HG03025 (cell line): ENCODE measurements around the gene SNCA.

Source experiments
- ATAC-seq: cut with Tn5 transposase; IDR thresholded peaks from one replicate; pipeline ENCODE4 v1.9.1; 2021; ENCODE audit warnings: mild to moderate bottlenecking, moderate library complexity; ENCODE audit not compliant: unreplicated experiment, low FRiP score

SNCA gene

DNA sequence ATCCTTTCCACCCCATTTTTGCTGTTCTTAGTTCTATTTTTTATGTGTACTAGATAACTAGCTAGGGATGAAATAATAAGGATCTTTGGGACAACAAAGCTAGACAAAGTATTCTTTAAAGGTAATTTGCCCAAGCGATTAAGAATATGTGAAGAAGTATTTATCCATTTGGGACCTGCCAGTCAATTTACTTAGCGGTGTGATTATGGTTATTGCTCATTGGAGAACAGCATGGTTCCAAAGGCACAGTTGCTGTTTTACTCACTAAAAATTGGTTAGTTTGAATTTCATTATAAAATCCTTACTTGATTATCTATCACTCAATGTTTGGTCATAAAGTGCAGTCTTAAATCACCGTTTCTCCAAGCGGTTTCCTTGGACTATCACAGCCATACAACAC, 124.1 kb downstream of the SNCA start:
- ATAC-seq: no peak

DNA sequence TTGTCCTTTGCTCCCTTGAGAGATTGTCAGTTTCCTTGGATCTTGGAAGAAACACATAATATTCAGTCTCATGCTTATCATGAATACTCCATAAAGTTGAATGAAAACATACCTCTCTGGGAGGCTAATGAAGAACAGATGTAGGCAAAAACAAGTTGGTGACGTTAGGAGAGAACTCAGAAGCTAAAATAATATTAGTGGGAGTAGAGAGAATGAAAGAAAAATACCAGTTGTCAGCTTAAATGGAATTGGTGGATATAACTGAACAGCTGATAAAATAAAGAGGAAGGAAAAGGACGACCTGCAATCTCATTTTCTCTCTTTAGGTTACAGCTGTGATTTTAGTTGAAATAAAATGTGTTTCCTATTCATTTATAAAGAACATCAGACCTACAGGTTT, 124.8 kb downstream of the SNCA start:
- no peak for ATAC-seq

DNA sequence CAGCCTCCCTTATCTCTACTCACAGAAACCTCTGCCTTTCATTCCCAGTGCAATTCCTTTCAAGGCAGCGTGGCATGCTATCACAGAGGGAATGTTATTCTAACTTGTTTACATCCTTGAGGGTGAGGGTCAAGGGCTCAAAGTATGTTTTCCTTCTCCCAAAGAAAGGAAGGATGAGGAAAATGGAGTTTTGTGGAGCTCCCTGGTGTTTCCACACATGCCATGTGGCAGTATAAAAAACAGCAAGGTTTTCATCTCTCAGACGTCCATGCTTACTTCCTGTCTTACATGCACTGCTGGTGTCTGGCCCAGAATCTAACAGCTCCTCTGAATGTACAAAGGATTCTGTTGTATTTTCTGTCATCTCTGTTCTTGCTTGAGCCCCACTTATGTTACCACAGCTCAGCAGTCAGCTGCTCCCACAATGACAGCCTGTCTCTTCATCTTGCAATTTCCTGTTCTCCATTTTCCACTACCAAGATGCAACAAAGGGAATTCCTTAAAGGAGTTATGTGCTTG, 128.0 kb downstream of the SNCA start:
- ATAC-seq: no peak

DNA sequence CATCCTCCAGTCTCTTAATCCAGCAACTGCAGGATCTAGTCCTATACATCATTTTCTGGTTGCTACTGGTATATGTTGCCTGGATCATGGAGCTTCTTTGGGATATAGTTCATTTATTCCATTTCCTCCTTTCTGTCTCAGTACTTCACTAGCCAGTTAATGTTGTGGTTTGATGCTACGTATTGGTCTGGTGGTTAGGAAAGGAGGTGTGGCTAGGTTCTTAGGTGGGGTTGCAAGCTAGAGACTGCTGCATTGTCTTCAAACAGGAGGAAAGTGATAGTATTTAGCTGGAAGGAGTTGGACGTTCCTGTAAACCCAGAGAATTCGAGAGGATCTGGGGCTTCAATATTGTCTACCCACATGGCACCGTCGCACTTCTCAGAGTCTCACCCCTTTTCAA, 129.5 kb downstream of the SNCA start:
- ATAC-seq: no peak

DNA sequence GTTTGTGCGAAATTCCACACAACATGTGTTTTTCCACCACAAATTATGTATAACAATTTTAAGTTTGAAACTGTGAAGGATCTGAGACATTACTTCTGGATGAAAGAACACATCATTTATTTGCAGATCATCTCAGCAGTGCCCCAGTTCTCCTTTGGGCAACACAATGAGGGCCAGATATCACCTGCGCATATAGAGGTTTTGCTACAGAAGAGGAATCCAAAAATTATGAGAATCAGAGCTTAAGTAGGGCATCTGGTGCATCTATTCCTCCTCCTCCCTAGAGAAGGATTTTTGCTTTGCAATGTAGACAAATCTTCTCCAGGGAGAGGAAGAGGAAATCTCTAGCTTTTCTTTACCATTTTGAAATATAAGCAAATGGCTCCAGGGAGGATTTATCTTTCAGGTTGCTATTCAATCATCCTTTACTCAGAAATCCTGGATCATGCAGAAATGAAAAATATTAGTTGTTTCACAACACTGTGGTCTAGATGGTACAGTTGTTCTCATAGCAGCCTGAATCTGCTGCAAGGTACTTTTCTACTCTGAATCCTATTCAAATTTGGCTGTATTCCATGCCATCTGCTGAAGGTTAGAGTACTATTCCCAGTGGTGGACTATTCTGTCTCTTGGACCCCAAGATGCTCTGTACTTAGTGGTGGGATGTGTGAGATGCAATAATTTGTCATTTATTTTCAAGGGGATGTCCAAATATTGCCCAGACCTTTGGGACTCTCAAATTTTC, 132.1 kb downstream of the SNCA start:
- no peak for ATAC-seq

DNA sequence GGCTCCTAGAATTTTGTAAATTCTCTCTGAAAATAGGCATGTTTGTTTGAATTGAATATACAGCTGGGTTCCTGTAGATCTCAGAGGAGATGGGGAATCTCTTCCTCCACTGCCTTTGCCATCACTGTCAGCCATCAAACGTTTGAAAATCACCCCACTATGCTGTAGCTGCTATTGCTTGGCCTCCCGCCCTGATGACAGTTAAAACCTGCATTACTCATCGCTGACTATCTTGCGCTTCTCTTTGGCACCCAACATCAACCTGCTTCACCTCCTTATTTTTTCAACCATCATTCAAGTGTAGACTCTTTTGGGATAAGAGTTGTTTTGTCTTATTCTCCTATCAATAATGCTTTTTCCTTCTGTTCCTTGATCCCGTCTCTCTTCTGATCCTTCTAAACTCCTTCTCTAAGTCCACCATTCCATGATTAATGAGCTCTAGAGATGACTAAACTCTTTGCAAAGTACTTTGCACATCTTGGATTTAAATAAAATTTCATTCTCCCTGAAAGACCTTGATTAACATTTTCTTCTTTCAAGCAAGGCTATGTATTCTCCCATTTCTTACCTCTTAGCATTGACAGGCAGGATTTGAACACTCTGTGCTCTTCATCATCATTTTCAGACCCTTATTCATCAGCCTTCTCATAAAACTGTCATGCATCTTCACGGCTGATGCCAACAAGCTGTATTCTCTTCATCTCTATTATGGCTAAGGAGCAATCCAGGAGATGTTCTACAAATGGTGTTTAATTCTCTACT, 133.0 kb downstream of the SNCA start:
- no peak for ATAC-seq

DNA sequence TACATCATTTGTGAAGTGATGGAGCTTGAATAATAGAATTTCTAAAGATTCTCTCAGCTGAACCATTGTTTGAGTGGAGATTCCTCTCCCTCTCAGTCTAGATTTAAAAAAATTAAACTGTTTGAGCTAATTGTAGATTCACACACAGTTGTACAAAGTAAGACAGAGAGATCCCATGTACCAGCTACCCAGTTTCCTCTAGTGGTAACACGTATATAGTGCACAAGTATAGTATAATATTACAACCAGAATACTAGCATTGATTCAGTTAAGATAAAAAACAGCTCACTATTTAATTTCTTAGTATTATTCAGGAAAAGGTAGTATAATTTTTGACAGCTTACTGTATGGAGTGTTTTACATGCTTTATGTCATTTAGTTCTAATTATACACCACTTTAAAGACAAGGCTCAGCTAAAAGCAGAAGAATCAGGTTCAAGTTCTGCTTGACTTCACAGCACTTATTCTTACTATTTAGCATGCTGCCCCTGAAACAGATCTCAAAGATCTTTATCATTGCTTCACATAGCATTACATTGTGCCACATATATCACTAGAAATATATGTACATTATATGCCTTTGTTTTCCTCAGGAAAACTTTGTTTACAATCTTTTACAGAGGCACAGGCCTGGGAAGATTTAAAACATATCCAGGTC, 136.1 kb downstream of the SNCA start:
- no peak for ATAC-seq

DNA sequence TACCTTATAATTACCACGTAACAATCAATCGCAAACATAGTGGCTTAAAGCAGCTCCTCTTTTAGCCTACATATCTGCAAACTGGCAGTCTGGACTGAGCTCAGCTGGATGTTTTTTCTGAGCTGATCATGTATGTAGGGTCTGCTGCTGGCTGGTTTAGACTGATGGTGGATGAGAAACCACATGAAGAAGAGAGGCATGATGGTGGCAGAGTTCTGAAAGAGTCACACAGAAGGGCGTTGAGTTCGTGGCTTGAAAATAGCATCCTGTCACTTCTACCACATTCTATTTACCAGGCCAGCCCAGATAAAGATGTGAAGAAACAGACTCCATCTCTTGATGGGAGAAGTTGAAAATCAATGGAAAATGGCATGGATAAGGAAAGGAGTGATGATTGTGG, 151.3 kb downstream of the SNCA start:
- no peak for ATAC-seq

DNA sequence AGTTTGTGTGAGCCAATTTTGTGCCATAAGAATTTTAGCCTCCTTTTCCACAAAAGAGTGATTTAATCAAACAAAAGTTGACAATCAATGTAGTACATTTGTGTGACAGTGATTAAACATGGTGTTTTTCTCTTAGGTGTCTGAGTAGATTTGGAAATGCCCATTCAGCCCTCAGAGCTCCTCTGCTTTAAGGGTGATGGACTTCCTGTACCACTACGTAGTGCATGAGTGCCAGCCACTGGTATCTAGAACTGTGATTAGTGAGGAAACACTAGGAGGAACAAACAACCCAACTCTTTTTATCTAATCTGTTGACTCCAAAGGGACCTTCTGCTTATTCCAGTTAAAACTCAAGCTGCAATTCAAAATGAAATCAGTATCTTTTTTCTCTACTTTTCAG, 151.7 kb downstream of the SNCA start:
- no peak for ATAC-seq

DNA sequence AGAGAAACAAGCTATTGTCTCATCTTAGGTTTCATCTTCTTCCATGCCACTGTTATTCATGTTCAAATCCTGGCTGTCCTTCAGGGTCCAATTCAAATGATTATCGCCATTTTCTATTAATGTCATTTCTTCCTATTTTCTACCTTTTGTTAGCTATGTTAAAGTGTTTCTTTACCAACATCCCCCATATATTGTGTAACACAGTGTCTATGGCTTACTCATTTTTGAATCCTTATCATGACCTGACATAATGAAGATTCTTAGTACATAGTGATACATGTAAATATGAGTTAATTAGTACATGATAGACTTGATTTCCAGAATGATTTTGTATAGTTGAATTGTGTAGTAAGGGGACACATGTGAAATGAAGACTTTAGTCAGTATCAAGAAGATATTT, 152.4 kb downstream of the SNCA start:
- ATAC-seq: no peak

DNA sequence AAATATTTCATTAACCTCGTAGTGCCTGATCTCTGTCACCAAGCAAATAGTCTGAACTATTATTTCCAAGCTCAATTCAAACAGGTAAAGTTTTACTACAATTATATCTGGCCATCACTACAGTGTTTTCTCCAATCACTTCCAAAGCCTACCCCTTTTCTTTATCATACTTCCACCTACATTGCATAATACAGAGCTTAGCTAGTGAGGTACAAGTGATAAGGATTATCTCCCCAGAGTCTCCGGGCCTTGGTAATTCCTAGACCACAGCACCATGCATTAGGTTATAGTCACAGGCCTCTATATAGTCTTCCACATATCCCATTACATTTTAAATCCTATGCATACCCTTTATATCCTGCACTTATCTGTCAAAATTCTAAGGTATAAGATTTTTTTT, 154.2 kb downstream of the SNCA start:
- ATAC-seq: no peak

DNA sequence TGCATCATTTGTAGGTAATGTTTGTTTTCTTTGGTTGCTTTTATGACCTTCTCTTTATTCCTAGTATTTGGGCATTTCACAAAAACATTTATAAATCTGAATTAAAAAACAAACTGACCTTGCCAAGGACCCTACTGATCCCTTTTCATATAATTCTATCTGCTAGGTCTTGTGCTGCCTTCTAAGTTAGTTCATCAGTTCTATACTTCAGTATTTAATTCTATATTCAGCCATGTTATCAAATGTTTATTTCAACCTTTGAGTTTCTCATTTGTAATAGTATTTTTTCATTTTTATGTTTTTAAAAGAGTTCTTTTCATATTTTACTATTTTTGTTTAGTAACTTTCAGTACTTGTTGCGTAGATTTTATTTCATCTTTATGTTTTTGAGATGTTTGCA, 155.3 kb downstream of the SNCA start:
- no peak for ATAC-seq

DNA sequence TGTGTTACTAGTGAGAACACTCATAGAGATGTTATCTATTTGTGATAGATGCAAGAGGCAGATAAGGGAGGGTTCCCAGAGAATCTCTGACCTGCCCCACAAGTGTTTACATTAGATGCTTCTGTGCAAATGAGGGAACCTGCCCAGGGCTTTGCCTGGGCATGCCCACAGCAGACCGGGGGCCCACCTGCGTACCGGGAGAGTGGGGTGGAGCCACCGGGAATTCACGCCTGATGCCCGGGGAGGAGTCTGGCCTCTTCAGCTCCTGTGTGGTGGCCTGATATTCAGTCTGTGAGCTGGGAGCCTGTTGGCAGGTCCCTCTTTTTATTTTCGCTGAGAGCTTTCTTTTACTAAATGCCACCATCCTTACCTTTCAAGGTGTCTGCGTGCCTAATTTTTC, 155.7 kb downstream of the SNCA start:
- no peak for ATAC-seq

DNA sequence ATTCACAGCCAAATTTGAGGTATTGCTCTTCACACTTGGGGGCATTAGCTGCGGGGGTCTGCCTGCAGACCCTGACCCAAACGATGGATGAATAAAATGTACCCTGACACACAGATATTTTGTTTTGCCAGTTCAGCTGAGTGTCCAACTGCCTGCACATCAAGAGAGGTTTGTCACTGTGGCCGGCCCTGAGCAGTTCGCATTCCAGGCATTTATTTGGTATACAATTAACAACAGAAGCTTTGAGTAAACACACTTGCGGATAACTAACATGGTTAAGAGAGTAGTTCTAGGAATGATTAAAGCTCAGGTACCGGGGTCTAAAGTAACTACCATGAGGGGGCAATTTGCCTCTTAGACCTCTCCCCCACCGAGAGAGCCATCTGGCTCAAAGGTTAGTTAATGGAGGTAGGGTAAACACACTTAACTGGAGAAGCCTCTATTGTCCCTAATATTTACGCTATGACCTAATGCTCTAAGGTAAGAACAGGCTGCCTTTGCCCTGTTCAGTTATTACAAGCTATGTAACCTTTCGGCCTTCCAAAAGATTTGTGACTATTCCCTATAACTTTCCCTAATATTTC, 162.0 kb downstream of the SNCA start:
- no peak for ATAC-seq
